Sigmoid colon (tissue), 4 donors: ENCODE results near the gene BMPER.

Experiments
- EP300 ChIP-seq, 4 donors: sonication (generic); formaldehyde crosslinking; IDR thresholded peaks; one replicate each; pipeline ENCODE4 v1.6.1; 2017; ENCODE audit warnings: antibody characterized with exemption in 4 of 4
- POLR2AphosphoS5 ChIP-seq, 4 donors: sonication (generic); formaldehyde crosslinking; IDR thresholded peaks; one replicate each; pipeline ENCODE4 v1.6.1; 2017; ENCODE audit warnings: antibody characterized with exemption in 4 of 4
- TF ChIP-seq, protein P1 (sequence below), 4 experiments: fragments of 450-650 bp in 3 of 4; fragments of 200-600 bp in 1 of 4; IDR thresholded peaks; one replicate each; pipeline ENCODE4 v1.5.1; 2016 to 2019; ENCODE audit warnings: antibody characterized with exemption in 4 of 4, mild to moderate bottlenecking in 3 of 4, moderate library complexity in 2 of 4

GRCh38 chr7:34044306-34044643, 138.9 kb downstream of the BMPER start:
- TF ChIP-seq EP300 (IDR thresholded peaks at IDR 0.05) (no peak), POLR2AphosphoS5 (IDR thresholded peaks at IDR 0.05) (no peak)
- TF ChIP-seq, protein P1, sequence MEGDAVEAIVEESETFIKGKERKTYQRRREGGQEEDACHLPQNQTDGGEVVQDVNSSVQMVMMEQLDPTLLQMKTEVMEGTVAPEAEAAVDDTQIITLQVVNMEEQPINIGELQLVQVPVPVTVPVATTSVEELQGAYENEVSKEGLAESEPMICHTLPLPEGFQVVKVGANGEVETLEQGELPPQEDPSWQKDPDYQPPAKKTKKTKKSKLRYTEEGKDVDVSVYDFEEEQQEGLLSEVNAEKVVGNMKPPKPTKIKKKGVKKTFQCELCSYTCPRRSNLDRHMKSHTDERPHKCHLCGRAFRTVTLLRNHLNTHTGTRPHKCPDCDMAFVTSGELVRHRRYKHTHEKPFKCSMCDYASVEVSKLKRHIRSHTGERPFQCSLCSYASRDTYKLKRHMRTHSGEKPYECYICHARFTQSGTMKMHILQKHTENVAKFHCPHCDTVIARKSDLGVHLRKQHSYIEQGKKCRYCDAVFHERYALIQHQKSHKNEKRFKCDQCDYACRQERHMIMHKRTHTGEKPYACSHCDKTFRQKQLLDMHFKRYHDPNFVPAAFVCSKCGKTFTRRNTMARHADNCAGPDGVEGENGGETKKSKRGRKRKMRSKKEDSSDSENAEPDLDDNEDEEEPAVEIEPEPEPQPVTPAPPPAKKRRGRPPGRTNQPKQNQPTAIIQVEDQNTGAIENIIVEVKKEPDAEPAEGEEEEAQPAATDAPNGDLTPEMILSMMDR (IDR thresholded peaks at IDR 0.05) = no peak
